HepG2 (cell line): ENCODE measurements around the gene SDR39U1. TPM values are rescaled to one million over a fixed set of nuclear protein-coding genes. Genes with fewer than 3 reads are reported as not detected.

Experiments
- CEBPB ChIP-seq: IDR thresholded peaks from 2 replicates; pipeline ENCODE4 v1.6.1; 2011; ENCODE audit warnings: low read depth, low read length, improper control_type of control experiment, borderline replicate concordance
- CSRNP1 ChIP-seq: sonication (generic); formaldehyde crosslinking; IDR thresholded peaks from 2 replicates; pipeline ENCODE4 v1.8.1; 2023; ENCODE audit warnings: mild to moderate bottlenecking, missing genetic modification reagents
- FIP1L1 ChIP-seq: fragments of 200-400 bp; formaldehyde crosslinking; IDR thresholded peaks from 2 replicates; pipeline ENCODE4 v1.6.1; 2018; ENCODE audit warnings: low read depth, mild to moderate bottlenecking, low read length, moderate library complexity, borderline replicate concordance; ENCODE audit not compliant: insufficient read depth
- IRX3 ChIP-seq: sonication (generic); formaldehyde crosslinking; IDR thresholded peaks from 2 replicates; pipeline ENCODE4 v1.8.1; 2023; ENCODE audit warnings: mild to moderate bottlenecking, low read depth, missing genetic modification reagents, borderline replicate concordance
- PBX3 ChIP-seq: sonication (generic); formaldehyde crosslinking; IDR thresholded peaks from 2 replicates; pipeline ENCODE4 v1.8.1; 2023; ENCODE audit warnings: missing genetic modification reagents, inconsistent platforms, borderline replicate concordance
- RBM22 ChIP-seq: fragments of 200-400 bp; formaldehyde crosslinking; optimal IDR thresholded peaks from 2 replicates; pipeline ENCODE3; 2017; ENCODE audit warnings: mild to moderate bottlenecking, low read length, moderate library complexity
- SMC3 ChIP-seq: IDR thresholded peaks from 2 replicates; pipeline ENCODE4 v1.6.1; 2011; ENCODE audit warnings: low read length, improper control_type of control experiment
- SOX13 ChIP-seq, 3 experiments: fragments of 450-650 bp in 1 of 3; sonication (generic) in 1 of 3; formaldehyde crosslinking in 1 of 3; IDR thresholded peaks in 2 of 3; conservative IDR thresholded peaks in 1 of 3; 2 replicates each; pipeline versions ENCODE4 v1.5.0 to v1.6.1; 2016 to 2020; ENCODE audit warnings: antibody characterized with exemption in 1 of 3, mild to moderate bottlenecking in 1 of 3, missing compliant biosample characterization in 1 of 3, missing genetic modification reagents in 1 of 3, moderate library complexity in 1 of 3
- ZBTB2 ChIP-seq: sonication (generic); formaldehyde crosslinking; IDR thresholded peaks from 2 replicates; pipeline ENCODE4 v1.8.0; 2022; ENCODE audit warnings: low read depth, missing genetic modification reagents
- ZNF124 ChIP-seq: sonication (generic); formaldehyde crosslinking; IDR thresholded peaks from 2 replicates; pipeline ENCODE4 v1.4.0; 2020; ENCODE audit warnings: missing genetic modification reagents
- ZNF451 ChIP-seq: sonication (generic); formaldehyde crosslinking; IDR thresholded peaks from 2 replicates; pipeline ENCODE4 v1.5.0; 2020; ENCODE audit warnings: mild to moderate bottlenecking, missing genetic modification reagents
- ZNF644 ChIP-seq: IDR thresholded peaks from 2 replicates; pipeline ENCODE4 v1.6.1; 2016; ENCODE audit warnings: low read depth
- ZNF790 ChIP-seq: sonication (generic); formaldehyde crosslinking; IDR thresholded peaks from 2 replicates; pipeline ENCODE4 v1.8.0; 2022; ENCODE audit warnings: missing genetic modification reagents, mild to moderate bottlenecking, borderline replicate concordance
- ZNF878 ChIP-seq: sonication (generic); formaldehyde crosslinking; IDR thresholded peaks from 2 replicates; pipeline ENCODE4 v1.8.1; 2023; ENCODE audit warnings: mild to moderate bottlenecking, missing genetic modification reagents, moderate library complexity
- polyA plus RNA-seq, 8 experiments: library from polyadenylated mRNA; depleted of rRNA in 3 of 8; stranded (reverse) in 7 of 8; unstranded in 1 of 8; fragments of >200 nt; fragmentation: Illumina TruSeq in 4 of 8; extraction: Trizol in 4 of 8; gene quantifications; 2 replicates each; pipeline versions ENCODE4 v1.2.1 to v1.2.3, GENCODE V29; 2011 to 2016; ENCODE audit warnings: low read depth in 4 of 8, missing spikeins in 1 of 8, mixed read lengths in 1 of 8; ENCODE audit not compliant: insufficient read depth in 1 of 8
- total RNA-seq, 5 experiments: library from RNA; depleted of rRNA; stranded (reverse); fragments of >200 nt; fragmentation: Illumina TruSeq; extraction: Trizol; gene quantifications; 2 replicates each; pipeline ENCODE4 v1.2.3, GENCODE V29; 2016; ENCODE audit warnings: low read depth in 1 of 5

The SDR39U1 gene
- total and polyA plus RNA-seq, 2 of the 13 experiments (the other 11 are each of a cell fraction or from before 2014, with no cell fraction given) = 34.4 to 129 TPM

- TF ChIP-seq SOX13 (IDR thresholded peaks at IDR 0.05) (0 out of 2 replicates have a peak, but pooled peaks have one; percentile 27), SOX13 (CRISPR knock-in tag; conservative IDR thresholded peaks at IDR 0.05 in 1 of 2, IDR thresholded peaks at IDR 0.05 in 1 of 2) (no peak), SMC3 (no peak), RBM22 (no peak), ZNF451 (CRISPR knock-in tag) (no peak), ZNF124 (no peak; the same call in 1 of the 2 replicates), CEBPB (no peak), ZNF790 (no peak), ZNF878 (CRISPR knock-in tag) (no peak; the same call in 1 of the 2 replicates), FIP1L1 (no peak), ZBTB2 (CRISPR knock-in tag) (peak; percentile 57; the same call in 1 of the 2 replicates), PBX3 (CRISPR knock-in tag) (no peak), CSRNP1 (CRISPR knock-in tag) (no peak), ZNF644 (no peak), IRX3 (CRISPR knock-in tag) (no peak)
Observed at GRCh38 chr14:24441485-24441884, 1.1 kb downstream of the SDR39U1 start (continued).
